Suprapubic skin (tissue), 4 donors: ENCODE measurements around the gene ARHGAP10. TPM values are rescaled to one million over a fixed set of nuclear protein-coding genes. Genes with fewer than 3 reads are reported as not detected.
A peak's percentile ranks its signal among the peaks of the same experiment; 100 is the strongest.

Experiments
- DNase-seq, 2 donors: peaks; one replicate each; pipeline ENCODE4 v3.0.0-alpha.2; 2019; ENCODE audit warnings: low spot score in 2 of 2
- H3K27ac ChIP-seq: fragments of 200-600 bp; sonication (generic); one replicate; pipeline ENCODE4 v1.5.1; 2019
- H3K27me3 ChIP-seq: fragments of 200-600 bp; sonication (generic); one replicate; pipeline ENCODE4 v1.5.1; 2019
- H3K36me3 ChIP-seq: fragments of 200-600 bp; sonication (generic); one replicate; pipeline ENCODE4 v1.5.1; 2019
- H3K4me1 ChIP-seq: fragments of 200-600 bp; sonication (generic); one replicate; pipeline ENCODE4 v1.5.1; 2019
- H3K4me3 ChIP-seq: fragments of 200-600 bp; sonication (generic); one replicate; pipeline ENCODE4 v1.5.1; 2019; ENCODE audit warnings: mild to moderate bottlenecking
- H3K9me3 ChIP-seq: fragments of 200-600 bp; sonication (generic); one replicate; pipeline ENCODE4 v1.5.1; 2019
- EP300 ChIP-seq: sonication (generic); formaldehyde crosslinking; IDR thresholded peaks from one replicate; pipeline ENCODE4 v1.6.1; 2017; ENCODE audit warnings: antibody characterized with exemption
- POLR2A ChIP-seq, 2 donors: fragments of 450-650 bp; IDR thresholded peaks; one replicate each; pipeline ENCODE4 v1.6.1; 2017; ENCODE audit warnings: antibody characterized with exemption in 2 of 2, mild to moderate bottlenecking in 2 of 2, moderate library complexity in 2 of 2
- POLR2AphosphoS5 ChIP-seq, 3 donors: sonication (generic); formaldehyde crosslinking; IDR thresholded peaks; one replicate each; pipeline ENCODE4 v1.6.1; 2017; ENCODE audit warnings: antibody characterized with exemption in 3 of 3
- WGBS: methylation state at CpG from one replicate; pipeline ENCODE4 v1.1.5; 2018; 5-methylcytosine and 5-hydroxymethylcytosine counted together
- total RNA-seq, 4 donors: library from RNA; depleted of rRNA; stranded (reverse); fragments of >200 nt; gene quantifications; one replicate each; pipeline ENCODE4 v1.1.0, GENCODE V29; 2016
- TF ChIP-seq, protein P1 (sequence below), 2 donors: fragments of 200-600 bp in 1 of 2; fragments of 450-650 bp in 1 of 2; sonication (generic) in 1 of 2; IDR thresholded peaks; one replicate each; pipeline ENCODE4 v1.5.1; 2016 to 2019; ENCODE audit warnings: antibody characterized with exemption in 2 of 2, mild to moderate bottlenecking in 1 of 2, moderate library complexity in 1 of 2

Gene ARHGAP10
- total RNA-seq, 4 donors from 2014 or later, result 32.5 to 59.0 (median 36.8) TPM

DNA sequence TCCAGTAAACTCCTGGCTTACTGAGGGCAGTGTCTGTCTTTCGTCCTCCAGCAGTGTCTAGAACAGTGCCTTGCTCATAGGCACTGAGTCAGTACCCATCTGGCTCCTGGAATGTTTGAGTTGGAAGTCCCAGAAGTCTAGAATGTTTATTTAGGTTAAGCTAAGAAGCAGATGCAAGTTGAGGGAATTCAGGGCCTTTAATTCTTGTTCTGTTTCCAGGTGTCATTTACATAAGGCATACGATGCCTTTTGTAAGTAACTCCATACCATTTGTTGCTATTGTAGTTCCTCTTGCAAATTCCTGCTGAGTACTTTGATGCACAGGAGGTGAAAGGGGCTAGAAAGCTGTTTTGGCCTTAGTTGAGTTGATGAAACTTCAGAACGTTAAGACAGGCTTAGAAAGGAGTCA is 22.2 kb downstream of the ARHGAP10 start:
- no peak for DNase-seq
- TF ChIP-seq, protein P1, sequence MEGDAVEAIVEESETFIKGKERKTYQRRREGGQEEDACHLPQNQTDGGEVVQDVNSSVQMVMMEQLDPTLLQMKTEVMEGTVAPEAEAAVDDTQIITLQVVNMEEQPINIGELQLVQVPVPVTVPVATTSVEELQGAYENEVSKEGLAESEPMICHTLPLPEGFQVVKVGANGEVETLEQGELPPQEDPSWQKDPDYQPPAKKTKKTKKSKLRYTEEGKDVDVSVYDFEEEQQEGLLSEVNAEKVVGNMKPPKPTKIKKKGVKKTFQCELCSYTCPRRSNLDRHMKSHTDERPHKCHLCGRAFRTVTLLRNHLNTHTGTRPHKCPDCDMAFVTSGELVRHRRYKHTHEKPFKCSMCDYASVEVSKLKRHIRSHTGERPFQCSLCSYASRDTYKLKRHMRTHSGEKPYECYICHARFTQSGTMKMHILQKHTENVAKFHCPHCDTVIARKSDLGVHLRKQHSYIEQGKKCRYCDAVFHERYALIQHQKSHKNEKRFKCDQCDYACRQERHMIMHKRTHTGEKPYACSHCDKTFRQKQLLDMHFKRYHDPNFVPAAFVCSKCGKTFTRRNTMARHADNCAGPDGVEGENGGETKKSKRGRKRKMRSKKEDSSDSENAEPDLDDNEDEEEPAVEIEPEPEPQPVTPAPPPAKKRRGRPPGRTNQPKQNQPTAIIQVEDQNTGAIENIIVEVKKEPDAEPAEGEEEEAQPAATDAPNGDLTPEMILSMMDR (IDR thresholded peaks at IDR 0.05), result no peak
- TF ChIP-seq EP300 (no peak), POLR2AphosphoS5 (IDR thresholded peaks at IDR 0.05) (no peak), POLR2A (IDR thresholded peaks at IDR 0.05) (no peak)
- Histone ChIP-seq H3K36me3 (no peaks in the 10 kb centered on the region), H3K9me3 (no peaks in the 10 kb centered on the region), H3K4me3 (no peak overlapping the region), H3K27ac (no peak overlapping the region), H3K4me1 (peaks cover 8% of the 10 kb centered on the region), H3K27me3 (no peaks in the 10 kb centered on the region)
- 67% methylated on average over 3 of the region's 3 CpGs for WGBS

DNA sequence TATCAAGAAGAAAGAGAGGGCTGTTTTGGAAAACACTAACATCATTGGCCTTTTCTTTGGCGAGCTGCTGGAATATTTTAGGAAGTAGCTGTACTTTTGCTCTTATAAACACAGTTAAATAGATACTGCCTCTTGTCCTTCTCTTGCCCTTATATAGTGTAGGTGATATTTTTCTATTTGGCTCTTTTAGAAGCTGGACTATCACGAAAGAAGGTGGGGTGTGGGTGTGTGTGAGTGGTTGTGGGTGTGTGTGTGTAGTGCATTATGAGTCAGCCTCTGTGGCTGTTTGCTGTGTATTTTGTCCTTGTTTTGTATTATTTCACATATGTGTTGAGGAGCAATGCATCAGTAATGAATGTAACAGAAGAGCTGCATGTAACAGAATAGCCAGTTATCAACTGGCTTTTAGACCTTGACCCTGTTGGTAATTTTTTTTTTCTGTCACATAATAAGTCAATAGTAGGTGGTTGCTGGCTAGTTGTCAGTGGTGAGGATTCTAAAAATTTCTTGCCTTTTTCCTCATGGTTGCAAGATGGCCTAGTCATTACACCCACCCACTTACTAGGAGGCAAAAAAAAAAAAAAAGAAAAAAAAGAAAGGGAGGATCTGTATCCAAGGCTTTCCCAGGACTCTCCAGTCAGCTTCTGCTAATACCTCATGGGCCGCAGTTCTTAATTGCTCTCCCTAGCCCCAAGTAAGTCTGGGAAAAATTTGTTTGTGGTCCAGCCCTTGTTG is 23.8 kb downstream of the ARHGAP10 start:
- H3K9me3 ChIP-seq, result no peaks in the 10 kb centered on the region
- H3K27ac ChIP-seq, result peak overlapping the region; percentile 10
- no peak overlapping the region for H3K4me3 ChIP-seq
- no peak for DNase-seq
- WGBS, result 59% methylated on average over 3 of the region's 3 CpGs
- H3K4me1 ChIP-seq, result peaks cover 10% of the 10 kb centered on the region
- no peaks in the 10 kb centered on the region for H3K27me3 ChIP-seq
- H3K36me3 ChIP-seq, result no peaks in the 10 kb centered on the region
- TF ChIP-seq, protein P1 (IDR thresholded peaks at IDR 0.05), result no peak
- TF ChIP-seq EP300 (no peak), POLR2A (IDR thresholded peaks at IDR 0.05) (no peak), POLR2AphosphoS5 (IDR thresholded peaks at IDR 0.05) (no peak)

DNA sequence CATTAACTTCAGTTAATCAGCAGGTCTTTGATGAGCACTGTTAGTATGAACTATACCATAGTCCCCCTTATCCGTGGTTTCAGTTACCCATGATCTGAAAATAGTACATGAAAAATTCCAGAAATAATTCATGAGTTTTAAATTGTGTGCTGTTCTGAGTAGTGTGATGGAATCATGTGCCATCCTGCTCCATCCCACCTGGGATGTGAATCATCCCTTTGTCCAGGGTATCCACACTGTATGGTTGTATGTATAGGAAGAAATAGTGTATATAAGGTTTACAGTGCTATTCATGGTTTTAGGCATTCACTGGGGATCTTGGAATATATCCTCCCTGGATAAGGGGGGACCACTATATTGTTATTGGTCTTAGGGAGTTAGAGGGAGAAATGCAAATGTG is 24.5 kb downstream of the ARHGAP10 start:
- Histone ChIP-seq H3K27ac (no peak overlapping the region), H3K27me3 (no peaks in the 10 kb centered on the region), H3K4me3 (no peak overlapping the region), H3K36me3 (no peaks in the 10 kb centered on the region), H3K9me3 (no peaks in the 10 kb centered on the region), H3K4me1 (peaks cover 10% of the 10 kb centered on the region)
- no peak for DNase-seq
- TF ChIP-seq POLR2AphosphoS5 (IDR thresholded peaks at IDR 0.05) (no peak), EP300 (no peak), POLR2A (IDR thresholded peaks at IDR 0.05) (no peak)
- TF ChIP-seq, protein P1 (IDR thresholded peaks at IDR 0.05), result no peak
- 72% methylated on average over 1 of the region's 1 CpG for WGBS

DNA sequence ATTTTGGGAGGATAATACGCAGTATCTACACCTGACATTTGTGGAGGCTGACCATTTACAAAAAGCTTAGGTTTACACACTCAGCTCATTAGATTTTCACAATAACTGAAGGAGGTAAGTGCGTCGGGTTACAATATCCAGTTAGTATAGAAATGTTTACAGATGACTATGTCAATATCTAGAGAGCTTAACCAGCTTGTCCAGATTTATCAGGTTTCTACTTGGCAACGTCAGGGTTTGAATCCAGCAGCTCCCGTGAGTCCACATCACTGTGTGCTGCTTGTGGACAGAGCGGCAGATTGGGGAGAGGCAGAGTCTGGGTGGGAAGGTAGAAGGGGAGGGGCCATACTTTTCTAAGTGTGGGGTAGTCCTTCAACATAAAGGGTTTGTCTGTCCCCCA is 28.3 kb downstream of the ARHGAP10 start:
- WGBS, result 95% methylated on average over 6 of the region's 6 CpGs
- Histone ChIP-seq H3K4me1 (peaks cover 9% of the 10 kb centered on the region), H3K27me3 (no peaks in the 10 kb centered on the region)

DNA sequence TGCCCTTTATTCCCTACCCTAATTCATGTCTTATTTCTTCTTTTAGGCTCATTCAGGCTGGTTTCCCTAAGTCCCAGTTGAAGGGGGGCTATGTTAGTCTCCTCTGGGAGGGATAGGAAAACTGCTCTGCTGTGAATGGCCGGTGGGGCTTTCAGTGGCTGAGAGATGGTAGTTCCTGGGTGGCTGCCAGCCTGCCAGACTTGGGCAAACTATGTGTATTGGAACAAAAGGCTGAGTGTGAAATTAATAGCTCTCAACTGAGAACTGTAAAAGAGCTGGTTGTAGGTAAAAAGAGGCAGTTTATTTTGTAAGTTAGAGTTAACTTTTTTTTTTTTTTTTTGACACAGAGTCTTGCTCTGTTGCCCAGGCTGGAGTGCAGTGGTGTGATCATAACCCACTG is 28.8 kb downstream of the ARHGAP10 start:
- H3K4me1 ChIP-seq, result peaks cover 4% of the 10 kb centered on the region
- H3K27ac ChIP-seq, result no peak overlapping the region
- H3K4me3 ChIP-seq, result no peak overlapping the region
- 62% methylated on average over 1 of the region's 1 CpG for WGBS
- H3K27me3 ChIP-seq, result no peaks in the 10 kb centered on the region
- TF ChIP-seq EP300 (no peak), POLR2AphosphoS5 (IDR thresholded peaks at IDR 0.05) (no peak), POLR2A (IDR thresholded peaks at IDR 0.05) (no peak)
- TF ChIP-seq, protein P1 (IDR thresholded peaks at IDR 0.05), result no peak
- no peak for DNase-seq
- no peaks in the 10 kb centered on the region for H3K36me3 ChIP-seq
- H3K9me3 ChIP-seq, result no peaks in the 10 kb centered on the region

More for the DNA sequence above, 28.3 kb downstream of the ARHGAP10 start:
- no peak for DNase-seq
- Histone ChIP-seq H3K36me3 (no peaks in the 10 kb centered on the region), H3K9me3 (no peaks in the 10 kb centered on the region), H3K27ac (no peak overlapping the region), H3K4me3 (no peak overlapping the region)
- no peak for TF ChIP-seq POLR2AphosphoS5 (IDR thresholded peaks at IDR 0.05)
